HS-5 (cell line): Measurements from ENCODE around the gene ZNF479.
"Not testable (repeated sequence)": the region's sequence is repeated elsewhere in the genome, so short reads cannot be mapped to it uniquely, and the experiment has no call there.

ENCODE experiments used
- DNase-seq: peaks from one replicate; pipeline ENCODE4 v3.0.0-alpha.2; 2012; ENCODE audit warnings: low read depth

ZNF479 gene

DNA sequence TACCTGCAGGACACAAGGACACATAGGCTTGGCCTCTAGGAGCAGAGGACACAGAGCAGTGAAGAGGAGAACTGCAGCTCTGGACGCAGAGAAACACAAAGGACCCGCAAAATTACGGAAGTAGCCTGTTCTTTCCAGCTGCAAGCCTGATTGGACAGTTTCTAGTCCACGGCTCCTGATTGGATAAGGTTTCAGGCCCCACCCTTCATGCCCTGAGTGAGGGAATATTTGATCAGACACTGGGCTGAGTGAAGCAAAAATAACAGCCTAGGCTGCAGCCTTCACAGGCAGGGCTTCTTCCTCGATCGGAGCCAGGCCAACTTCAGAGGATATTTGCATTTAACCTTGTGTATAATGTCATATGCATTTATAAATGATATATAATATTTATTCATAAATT is at the start of gene ZNF479:
Gene ZNF479 (minus strand): TSS at position 101 of the 400 bp plus-strand sequence. CDS start 112 bp downstream, outside the sequence.
- not testable (repeated sequence) for DNase-seq

DNA sequence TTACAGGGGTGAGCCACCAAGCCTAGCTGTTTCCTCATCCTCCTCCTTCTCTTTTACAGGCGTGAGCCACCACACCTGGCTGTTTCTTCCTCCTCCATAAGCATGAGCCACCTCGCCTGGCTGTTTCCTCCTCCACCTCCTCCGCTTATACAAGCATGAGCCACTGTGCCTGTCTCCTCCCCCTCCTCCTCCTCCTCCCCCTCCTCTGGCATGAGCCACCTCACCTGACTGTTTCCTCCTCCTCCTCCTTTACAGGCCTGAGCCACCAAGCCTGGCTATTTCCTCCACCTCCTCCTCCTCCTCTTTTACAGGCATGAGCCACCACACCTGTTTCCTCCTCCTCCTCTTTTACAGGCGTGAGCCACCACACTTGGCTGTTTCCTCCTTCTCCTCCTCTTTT is 49.8 kb upstream of the ZNF479 start:
- DNase-seq = no peak

DNA sequence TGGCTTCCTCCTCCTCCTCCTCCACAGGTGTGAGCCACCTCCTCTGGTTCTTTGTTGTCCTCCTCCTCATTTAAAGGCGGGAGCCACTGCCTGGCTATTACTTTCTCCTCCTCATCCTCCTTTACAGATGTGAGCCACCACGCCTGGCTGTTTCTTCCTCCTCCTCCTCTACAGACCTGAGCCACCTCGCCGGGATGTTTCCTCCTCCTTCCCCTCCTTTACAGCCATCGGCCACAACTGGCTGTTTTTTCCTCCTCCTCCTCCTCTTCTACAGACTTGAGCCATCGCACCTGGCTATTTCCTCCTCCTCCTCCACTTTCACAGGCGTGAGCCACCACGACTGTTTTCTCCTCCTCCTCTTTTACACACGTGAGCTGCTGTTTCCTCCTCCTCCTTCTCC is 49.0 kb upstream of the ZNF479 start:
- no peak for DNase-seq

DNA sequence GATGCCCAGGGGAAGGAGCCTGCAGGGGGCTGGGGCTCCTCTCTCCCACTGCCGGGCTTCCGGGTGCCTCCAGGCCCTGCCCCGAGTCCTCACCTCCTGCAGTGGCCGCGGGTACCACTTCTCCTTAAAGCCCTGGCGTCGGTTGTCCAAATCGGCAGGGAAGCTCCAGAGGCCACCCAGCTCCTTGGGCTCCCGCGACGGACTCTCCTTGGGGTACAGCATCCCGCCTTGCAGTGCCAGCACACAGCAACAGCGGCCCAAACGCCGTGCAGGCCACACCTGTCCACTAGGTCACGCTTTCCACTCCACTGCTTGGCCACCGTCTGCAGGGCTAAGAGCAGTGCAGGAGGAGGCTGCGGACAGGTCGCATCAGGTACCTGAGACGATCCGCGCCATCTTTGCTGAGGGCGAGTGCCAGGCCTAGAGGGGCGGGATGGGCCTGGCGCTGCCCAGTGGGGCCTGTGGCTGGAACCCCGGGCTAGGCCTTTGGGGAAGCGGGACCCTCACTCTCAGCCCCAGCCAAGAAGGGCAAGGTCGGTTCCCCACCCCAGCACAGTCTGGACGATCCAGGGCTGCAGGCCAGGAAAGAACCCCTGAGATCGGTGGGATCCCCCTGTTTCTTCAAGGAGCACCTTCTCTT is 47.7 kb upstream of the ZNF479 start:
- DNase-seq = no peak

DNA sequence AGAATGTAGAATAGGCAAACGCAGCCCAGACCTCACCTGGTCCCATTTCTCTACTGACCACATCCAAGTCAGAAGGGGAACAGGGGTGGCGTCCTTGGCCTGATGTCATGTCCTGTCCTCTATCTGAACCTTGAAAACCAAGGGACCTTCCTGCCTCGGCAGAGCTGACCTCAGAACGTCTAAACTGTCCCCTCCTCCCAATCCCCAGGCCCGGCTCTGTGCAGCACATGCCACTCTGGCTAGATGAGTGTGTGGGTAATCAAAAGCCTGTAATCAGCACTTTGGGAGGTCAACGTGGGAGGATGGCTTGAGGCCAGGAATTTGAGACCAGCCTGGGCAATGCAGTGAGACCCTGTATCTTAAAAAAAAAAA is 46.5 kb upstream of the ZNF479 start:
- DNase-seq = no peak

DNA sequence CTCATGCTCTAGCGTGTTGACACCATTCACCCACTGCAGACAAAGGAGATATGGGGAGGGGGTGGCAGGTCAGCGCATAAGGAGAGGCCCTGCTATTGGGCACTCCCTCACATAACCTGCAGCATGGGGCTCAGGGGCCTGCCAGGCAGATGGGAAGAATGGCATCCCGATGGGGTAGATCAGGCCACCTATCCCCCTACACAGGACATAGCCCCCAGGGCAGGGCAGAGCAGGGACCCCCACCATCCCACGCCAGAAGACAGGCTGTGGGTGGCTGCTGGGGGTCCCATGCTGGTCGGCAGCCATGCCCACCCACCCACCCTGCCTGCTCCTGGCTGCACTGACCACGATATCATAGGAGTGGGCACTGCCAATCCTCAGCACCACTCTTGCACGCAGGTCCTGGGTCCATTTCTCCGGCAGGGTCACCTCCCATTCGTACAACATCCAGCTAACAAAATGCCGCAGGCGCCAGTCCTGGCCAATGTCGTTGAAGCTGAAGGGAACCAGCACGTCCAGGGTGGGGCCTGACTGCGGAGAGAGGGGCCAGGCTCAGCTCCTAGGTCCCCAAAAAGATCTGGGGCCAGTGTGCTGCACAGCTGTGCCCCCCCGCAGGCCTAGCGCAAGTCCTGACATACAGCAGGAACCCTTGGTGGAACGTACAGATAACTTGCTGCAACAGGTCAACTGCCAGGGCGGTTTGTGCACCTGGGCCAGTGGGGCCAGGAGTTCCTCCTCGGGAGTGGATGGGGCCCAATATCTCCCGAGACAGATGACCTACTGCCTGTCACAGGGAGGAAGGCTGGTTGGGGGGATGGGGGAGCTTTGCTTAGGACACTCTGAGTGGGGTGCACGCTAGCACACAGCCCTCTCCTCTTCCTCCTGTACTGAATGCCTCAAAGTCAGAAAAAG is 45.9 kb upstream of the ZNF479 start:
- DNase-seq = no peak

DNA sequence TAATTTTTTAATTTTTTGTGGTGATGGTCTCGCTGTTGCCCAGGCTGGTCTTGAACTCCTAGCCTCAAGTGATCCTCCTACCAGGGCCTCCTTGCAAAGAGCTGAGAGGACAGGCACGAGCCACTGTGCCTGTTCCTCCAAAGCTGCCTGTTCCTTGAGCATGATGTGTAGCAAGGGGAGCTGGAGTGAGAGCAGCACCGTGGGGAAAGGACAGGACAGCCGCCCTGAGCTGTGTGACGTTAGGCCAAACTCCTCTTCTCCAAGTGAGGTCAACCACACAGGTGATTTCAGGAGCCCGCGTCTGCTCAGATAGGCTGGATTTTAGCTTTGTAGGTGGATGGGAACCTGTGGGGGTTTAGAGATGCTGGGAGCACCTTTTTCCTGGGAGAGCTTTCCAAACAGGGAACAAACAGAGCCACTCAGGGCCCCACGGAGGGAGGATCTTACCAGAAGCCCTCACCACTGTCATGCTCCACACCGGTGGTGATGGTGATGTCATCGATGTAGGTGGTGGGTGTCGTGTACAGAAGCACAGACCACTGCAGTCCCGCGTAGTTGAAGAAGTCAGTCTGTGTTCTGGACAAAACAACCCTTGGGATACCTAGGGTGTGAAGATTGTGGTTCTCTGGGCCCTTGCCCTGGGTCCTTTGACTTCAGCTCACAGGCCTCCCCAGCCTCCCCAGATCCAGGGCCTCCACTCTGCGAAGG is 44.8 kb upstream of the ZNF479 start:
- no peak for DNase-seq

DNA sequence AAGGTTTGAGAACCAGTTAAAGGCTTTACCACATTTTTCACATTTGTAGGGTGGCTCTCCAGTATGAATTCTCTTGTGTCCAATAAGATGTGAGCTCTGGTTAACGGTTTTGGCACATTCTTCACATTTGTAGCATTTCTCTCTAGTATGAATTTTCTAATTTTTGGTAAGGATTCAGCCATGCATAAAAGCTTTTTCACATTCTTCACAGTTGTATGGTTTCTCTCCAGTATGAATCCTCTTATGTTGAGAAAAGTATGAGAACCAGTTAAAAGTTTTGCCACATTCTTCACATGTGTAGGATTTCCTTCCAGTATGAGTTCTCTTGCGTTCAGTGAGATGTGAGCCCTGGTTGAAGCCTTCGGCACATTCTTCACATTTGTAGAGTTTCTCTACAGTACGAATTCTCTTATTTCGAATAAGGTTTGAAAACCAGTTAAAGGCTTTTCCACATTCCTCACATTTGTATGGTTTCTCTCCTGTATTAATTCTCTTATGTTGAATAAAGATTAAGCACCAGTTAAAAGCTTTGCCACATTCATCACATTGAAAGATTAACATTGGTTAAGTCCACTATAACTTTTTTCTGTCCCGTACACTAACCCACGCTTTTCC is 33.2 kb upstream of the ZNF479 start:
- DNase-seq = no peak

DNA sequence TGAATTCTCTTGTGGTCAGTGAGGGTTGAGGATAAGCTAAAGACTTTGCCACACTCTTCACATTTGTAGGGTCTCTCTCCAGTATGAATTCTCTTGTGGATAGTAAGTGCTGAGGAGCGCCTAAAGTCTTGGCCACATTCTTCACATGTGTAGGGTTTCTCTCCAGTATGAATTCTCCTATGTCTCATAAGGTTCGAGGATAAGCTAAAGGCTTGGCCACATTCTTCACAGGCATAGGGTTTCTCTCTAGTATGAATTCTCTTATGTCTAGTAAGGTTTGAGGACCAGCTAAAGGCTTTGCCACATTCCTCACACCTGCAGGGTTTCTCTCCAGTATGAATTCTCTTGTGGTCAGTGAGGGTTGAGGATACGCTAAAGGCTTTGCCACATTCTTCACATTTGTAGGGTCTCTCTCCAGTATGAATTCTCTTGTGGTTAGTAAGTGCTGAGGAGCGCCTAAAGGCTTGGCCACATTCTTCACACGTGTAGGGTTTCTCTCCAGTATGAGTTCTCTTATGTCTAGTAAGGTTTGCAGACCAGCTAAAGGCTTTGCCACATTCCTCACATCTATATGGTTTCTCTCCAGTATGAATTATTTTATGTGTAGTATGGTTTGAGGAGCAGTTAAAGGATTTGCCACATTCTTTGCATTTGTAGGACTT is 12.0 kb downstream of the ZNF479 start:
- DNase-seq = not testable (repeated sequence)
